Renal cortex interstitium (tissue), 11 donors: ENCODE measurements around the gene GPR65. TPM values are rescaled to one million over a fixed set of nuclear protein-coding genes. Genes with fewer than 3 reads are reported as not detected.
A peak's percentile ranks its signal among the peaks of the same experiment; 100 is the strongest.

ENCODE experiments used
- DNase-seq, 11 donors: peaks; one replicate each; pipeline ENCODE4 v3.0.0-alpha.2; 2013; ENCODE audit warnings: low read depth in 9 of 11, low spot score in 4 of 11; ENCODE audit errors: extremely low read depth in 1 of 11
- polyA plus RNA-seq, 3 donors: library from polyadenylated mRNA; unstranded; fragments of 120-200 nt; gene quantifications; one replicate each; pipeline ENCODE4 v1.2.1, GENCODE V29; 2013; ENCODE audit not compliant: insufficient read length in 3 of 3

GPR65 gene
- polyA plus RNA-seq, 3 donors: 0.50 to 0.80 (median 0.50) TPM

GRCh38 chr14:87998482-87998881 lies 6.5 kb upstream of the GPR65 start:
- DNase-seq: no peak

GRCh38 chr14:87999277-87999676 lies 5.7 kb upstream of the GPR65 start:
- DNase-seq: no peak

- no peak for DNase-seq
These were observed 2.4 kb upstream of the GPR65 start for GRCh38 chr14:88002421-88003075.

GRCh38 chr14:88003425-88003824 lies 1.5 kb upstream of the GPR65 start:
- no peak for DNase-seq

GRCh38 chr14:88004506-88005036 lies 364 bp upstream of the GPR65 start:
- DNase-seq: no peak

- DNase-seq: no peak
These were observed 1.3 kb downstream of the GPR65 start for GRCh38 chr14:88005978-88006851.

GRCh38 chr14:88007608-88008007 lies 2.7 kb downstream of the GPR65 start:
- DNase-seq: no peak

- no peak for DNase-seq
These were observed 3.3 kb downstream of the GPR65 start for GRCh38 chr14:88008039-88008742.

GRCh38 chr14:88009486-88009885 lies 4.6 kb downstream of the GPR65 start:
- DNase-seq: no peak

GRCh38 chr14:88010331-88010730 lies 5.4 kb downstream of the GPR65 start:
- DNase-seq: peak in 3 of 11 donors; percentile 4 to 25 (median 22)

GRCh38 chr14:88012495-88012894 lies 7.6 kb downstream of the GPR65 start:
- no peak for DNase-seq

- peak in 10 of 11 donors; percentile 33 to 68 (median 58) for DNase-seq
These were observed 8.9 kb downstream of the GPR65 start for GRCh38 chr14:88013750-88014349.

GRCh38 chr14:88016768-88017167 lies 11.8 kb downstream of the GPR65 start:
- DNase-seq: no peak

GRCh38 chr14:88017535-88017934 lies 12.6 kb downstream of the GPR65 start:
- DNase-seq: no peak

- no peak for DNase-seq
These were observed 18.8 kb downstream of the GPR65 start for GRCh38 chr14:88023658-88024187.

GRCh38 chr14:88024252-88025086 lies 19.5 kb downstream of the GPR65 start:
- DNase-seq: peak in 1 of 11 donors; percentile 1

- no peak for DNase-seq
These were observed 20.4 kb downstream of the GPR65 start for GRCh38 chr14:88025313-88025712.

GRCh38 chr14:88026890-88027289 lies 22.0 kb downstream of the GPR65 start:
- no peak for DNase-seq
